Large intestine (tissue), 3 donors: ENCODE measurements around the gene ALG12. TPM values are rescaled to one million over a fixed set of nuclear protein-coding genes. Genes with fewer than 3 reads are reported as not detected.

Experiments used
- DNase-seq, 2 donors: peaks; one replicate each; pipeline versions ENCODE4 v3.0.0 to v3.0.0-alpha.2; 2013
- H3K27ac ChIP-seq: one replicate; pipeline ENCODE4 v1.5.1; 2013; ENCODE audit warnings: low read length
- H3K27me3 ChIP-seq: 2 replicates; pipeline ENCODE4 v1.6.1; 2013; ENCODE audit warnings: low read length; ENCODE audit not compliant: control insufficient read depth, insufficient read depth
- H3K36me3 ChIP-seq: 2 replicates; pipeline ENCODE4 v1.6.1; 2013; ENCODE audit warnings: low read length; ENCODE audit not compliant: control insufficient read depth, insufficient read depth
- H3K4me1 ChIP-seq: one replicate; pipeline ENCODE4 v1.6.1; 2013; ENCODE audit warnings: low read length; ENCODE audit not compliant: control insufficient read depth, insufficient read depth
- H3K4me3 ChIP-seq: one replicate; pipeline ENCODE4 v1.5.1; 2013; ENCODE audit warnings: low read length
- H3K9me3 ChIP-seq: one replicate; pipeline ENCODE4 v1.6.1; 2013; ENCODE audit warnings: mild to moderate bottlenecking, low read depth, low read length, moderate library complexity; ENCODE audit not compliant: control insufficient read depth
- WGBS: methylation state at CpG from one replicate; pipeline ENCODE4 v1.1.5; 2013; ENCODE audit warnings: low lambda C conversion rate; ENCODE audit not compliant: insufficient coverage; 5-methylcytosine and 5-hydroxymethylcytosine counted together
- polyA plus RNA-seq: library from polyadenylated mRNA; unstranded; fragments of 120-200 nt; gene quantifications from one replicate; pipeline ENCODE4 v1.2.1, GENCODE V29; 2013

Gene ALG12
- polyA plus RNA-seq, 1 donor: 27.8 TPM

GRCh38 chr22:49918911-49919881 lies 958 bp upstream of the ALG12 start:
- no peaks in the 10 kb centered on the region for H3K27me3 ChIP-seq
- WGBS: no CpG with 5 or more reads among the region's 47 CpGs
- H3K27ac ChIP-seq: no peak overlapping the region
- peak overlapping the region; percentile 60 for H3K4me3 ChIP-seq
- H3K9me3 ChIP-seq: no peaks in the 10 kb centered on the region
- peaks cover 15% of the 10 kb centered on the region for H3K36me3 ChIP-seq
- peaks cover 8% of the 10 kb centered on the region for H3K4me1 ChIP-seq
- DNase-seq: no peak

GRCh38 chr22:49916831-49917230 lies 1.4 kb downstream of the ALG12 start:
- Histone ChIP-seq H3K36me3 (peaks cover 29% of the 10 kb centered on the region), H3K27ac (no peak overlapping the region)

GRCh38 chr22:49915610-49916009 lies 2.6 kb downstream of the ALG12 start:
- Histone ChIP-seq H3K36me3 (peaks cover 31% of the 10 kb centered on the region), H3K27me3 (no peaks in the 10 kb centered on the region), H3K4me3 (no peak overlapping the region), H3K27ac (no peak overlapping the region), H3K4me1 (peaks cover 8% of the 10 kb centered on the region), H3K9me3 (no peaks in the 10 kb centered on the region)
- WGBS: 100% methylated on average over 1 of the region's 12 CpGs
- no peak for DNase-seq

More at GRCh38 chr22:49916831-49917230, 1.4 kb downstream of the ALG12 start:
- WGBS: no CpG with 5 or more reads among the region's 11 CpGs
- Histone ChIP-seq H3K4me1 (peaks cover 8% of the 10 kb centered on the region), H3K27me3 (no peaks in the 10 kb centered on the region), H3K4me3 (no peak overlapping the region), H3K9me3 (no peaks in the 10 kb centered on the region)
- DNase-seq: no peak

- H3K9me3 ChIP-seq: no peaks in the 10 kb centered on the region
- H3K36me3 ChIP-seq: peaks cover 32% of the 10 kb centered on the region
- no peak overlapping the region for H3K27ac ChIP-seq
- no peaks in the 10 kb centered on the region for H3K27me3 ChIP-seq
- H3K4me1 ChIP-seq: peaks cover 8% of the 10 kb centered on the region
- no peak overlapping the region for H3K4me3 ChIP-seq
- no peak for DNase-seq
- no CpG with 5 or more reads among the region's 12 CpGs for WGBS
Observed at GRCh38 chr22:49914256-49914655, 4.0 kb downstream of the ALG12 start.

- no CpG with 5 or more reads among the region's 14 CpGs for WGBS
- no peaks in the 10 kb centered on the region for H3K27me3 ChIP-seq
- peaks cover 5% of the 10 kb centered on the region for H3K4me1 ChIP-seq
- no peak overlapping the region for H3K4me3 ChIP-seq
- no peak overlapping the region for H3K27ac ChIP-seq
- no peak for DNase-seq
- H3K9me3 ChIP-seq: no peaks in the 10 kb centered on the region
- peaks cover 37% of the 10 kb centered on the region for H3K36me3 ChIP-seq
Observed at GRCh38 chr22:49913446-49913845, 4.8 kb downstream of the ALG12 start.

DNA sequence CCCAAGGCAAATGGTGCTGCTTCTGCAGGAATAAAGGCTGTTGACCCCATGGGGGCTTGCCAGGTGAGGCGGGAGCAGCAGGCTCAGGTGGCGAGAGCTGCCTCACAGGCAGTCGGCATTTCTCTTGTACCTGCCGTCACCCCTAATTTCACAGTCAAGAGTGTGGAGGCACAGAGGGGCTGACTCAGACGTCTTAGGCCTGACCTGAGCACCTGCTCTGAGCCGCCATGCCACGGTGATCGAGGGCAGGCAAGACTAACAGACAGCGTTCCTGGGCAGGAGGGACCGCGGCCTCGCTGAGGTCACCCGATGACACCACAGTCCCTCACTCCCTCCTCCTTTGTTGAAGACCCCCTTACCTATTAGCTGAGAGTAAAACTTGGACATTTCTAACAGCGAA lies 5.2 kb downstream of the ALG12 start:
- WGBS: no CpG with 5 or more reads among the region's 14 CpGs

DNA sequence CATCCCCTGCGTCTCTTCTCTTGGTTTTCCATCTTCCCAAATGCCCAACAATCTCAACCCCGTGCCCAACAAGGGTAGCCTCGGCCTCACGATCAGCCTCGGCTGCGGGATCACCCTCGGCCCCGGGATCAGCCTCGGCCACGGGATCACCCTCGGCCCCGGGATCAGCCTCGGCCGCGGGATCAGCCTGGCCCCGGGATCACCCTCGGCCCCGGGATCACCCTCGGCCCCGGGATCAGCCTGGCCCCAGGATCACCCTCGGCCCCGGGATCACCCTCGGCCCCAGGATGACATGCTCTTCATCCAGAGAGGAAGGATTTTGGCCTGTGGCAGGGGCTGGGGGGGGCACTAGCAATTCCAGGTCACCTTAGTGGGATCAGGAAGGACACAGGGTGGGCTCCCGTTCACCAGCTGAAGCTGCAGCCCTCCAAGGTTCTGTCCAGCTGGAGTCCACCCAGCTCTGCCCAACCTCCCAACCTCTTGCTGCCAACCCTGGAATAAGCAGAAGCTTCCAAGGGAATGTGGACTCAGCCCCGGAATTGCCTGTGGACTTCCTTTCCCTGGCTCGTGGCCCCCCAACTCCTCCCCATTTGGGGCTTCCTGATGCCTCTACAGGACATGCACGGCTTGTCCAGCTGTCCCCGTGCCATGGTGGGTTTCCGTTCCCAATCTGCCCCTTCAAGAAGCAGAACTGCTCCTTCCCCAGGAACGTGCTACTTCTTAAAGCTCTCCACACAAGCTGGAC lies 6.2 kb downstream of the ALG12 start:
- no peak overlapping the region for H3K27ac ChIP-seq
- H3K27me3 ChIP-seq: no peaks in the 10 kb centered on the region
- H3K36me3 ChIP-seq: peaks cover 48% of the 10 kb centered on the region
- WGBS: 100% methylated on average over 1 of the region's 30 CpGs
- no peak overlapping the region for H3K4me3 ChIP-seq
- peaks cover 2% of the 10 kb centered on the region for H3K4me1 ChIP-seq
- DNase-seq: no peak
- H3K9me3 ChIP-seq: no peaks in the 10 kb centered on the region

More for the DNA sequence above, 5.2 kb downstream of the ALG12 start:
- Histone ChIP-seq H3K4me1 (peaks cover 5% of the 10 kb centered on the region), H3K9me3 (no peaks in the 10 kb centered on the region), H3K27me3 (no peaks in the 10 kb centered on the region), H3K36me3 (peaks cover 38% of the 10 kb centered on the region), H3K27ac (no peak overlapping the region), H3K4me3 (no peak overlapping the region)
- no peak for DNase-seq

GRCh38 chr22:49910229-49911155 lies 7.7 kb downstream of the ALG12 start:
- no peak overlapping the region for H3K27ac ChIP-seq
- no CpG with 5 or more reads among the region's 27 CpGs for WGBS
- no peak overlapping the region for H3K4me3 ChIP-seq
- H3K9me3 ChIP-seq: no peaks in the 10 kb centered on the region
- no peak for DNase-seq
- H3K27me3 ChIP-seq: no peaks in the 10 kb centered on the region
- H3K4me1 ChIP-seq: no peaks in the 10 kb centered on the region
- H3K36me3 ChIP-seq: peaks cover 55% of the 10 kb centered on the region

- peaks cover 52% of the 10 kb centered on the region for H3K36me3 ChIP-seq
- H3K4me1 ChIP-seq: no peaks in the 10 kb centered on the region
- H3K4me3 ChIP-seq: no peak overlapping the region
- no peaks in the 10 kb centered on the region for H3K9me3 ChIP-seq
- DNase-seq: no peak
- H3K27ac ChIP-seq: no peak overlapping the region
- H3K27me3 ChIP-seq: no peaks in the 10 kb centered on the region
- WGBS: no CpG with 5 or more reads among the region's 23 CpGs
Observed at GRCh38 chr22:49909476-49910205, 8.6 kb downstream of the ALG12 start.
